HG02763 (cell line): ENCODE results near the gene NCSTN.

Experiments used
- ATAC-seq: cut with Tn5 transposase; IDR thresholded peaks from one replicate; pipeline ENCODE4 v1.9.1; 2021; ENCODE audit warnings: mild to moderate bottlenecking, moderate library complexity; ENCODE audit not compliant: unreplicated experiment

The NCSTN gene

GRCh38 chr1:160346958-160347357 is 3.8 kb downstream of the NCSTN start:
- ATAC-seq, result no peak

GRCh38 chr1:160351629-160352028 is 8.4 kb downstream of the NCSTN start:
- ATAC-seq, result no peak

GRCh38 chr1:160352555-160352954 is 9.4 kb downstream of the NCSTN start:
- ATAC-seq, result no peak

GRCh38 chr1:160353223-160353622 is 10.0 kb downstream of the NCSTN start:
- ATAC-seq, result no peak

- ATAC-seq, result no peak
These were observed 11.3 kb downstream of the NCSTN start for GRCh38 chr1:160354388-160354985.

GRCh38 chr1:160357286-160358002 is 14.3 kb downstream of the NCSTN start:
- ATAC-seq, result no peak

GRCh38 chr1:160358073-160358472 is 14.9 kb downstream of the NCSTN start:
- no peak for ATAC-seq

- no peak for ATAC-seq
These were observed 16.5 kb downstream of the NCSTN start for GRCh38 chr1:160359559-160360226.

GRCh38 chr1:160360227-160360695 is 17.1 kb downstream of the NCSTN start:
- ATAC-seq, result no peak

GRCh38 chr1:160361199-160361598 is 18.0 kb downstream of the NCSTN start:
- ATAC-seq, result no peak

GRCh38 chr1:160361814-160362167 is 18.6 kb downstream of the NCSTN start:
- no peak for ATAC-seq

GRCh38 chr1:160362168-160362957 is 19.2 kb downstream of the NCSTN start:
- ATAC-seq, result no peak

GRCh38 chr1:160363010-160363409 is 19.8 kb downstream of the NCSTN start:
- ATAC-seq, result no peak

GRCh38 chr1:160363951-160364735 is 21.0 kb downstream of the NCSTN start:
- no peak for ATAC-seq

- no peak for ATAC-seq
These were observed 22.1 kb downstream of the NCSTN start for GRCh38 chr1:160365325-160365724.

GRCh38 chr1:160366731-160367515 is 23.7 kb downstream of the NCSTN start, which contains the start of gene NHLH1:
Gene NHLH1 (plus strand): TSS chr1:160367071. CDS start chr1:160370732, 3,661 bp downstream.
- no peak for ATAC-seq

- ATAC-seq, result no peak
These were observed 24.3 kb downstream of the NCSTN start for GRCh38 chr1:160367516-160367900.

- no peak for ATAC-seq
These were observed 25.0 kb downstream of the NCSTN start for GRCh38 chr1:160367934-160368923.
